ENCODE data around the gene GNMT.

GNMT gene

DNA sequence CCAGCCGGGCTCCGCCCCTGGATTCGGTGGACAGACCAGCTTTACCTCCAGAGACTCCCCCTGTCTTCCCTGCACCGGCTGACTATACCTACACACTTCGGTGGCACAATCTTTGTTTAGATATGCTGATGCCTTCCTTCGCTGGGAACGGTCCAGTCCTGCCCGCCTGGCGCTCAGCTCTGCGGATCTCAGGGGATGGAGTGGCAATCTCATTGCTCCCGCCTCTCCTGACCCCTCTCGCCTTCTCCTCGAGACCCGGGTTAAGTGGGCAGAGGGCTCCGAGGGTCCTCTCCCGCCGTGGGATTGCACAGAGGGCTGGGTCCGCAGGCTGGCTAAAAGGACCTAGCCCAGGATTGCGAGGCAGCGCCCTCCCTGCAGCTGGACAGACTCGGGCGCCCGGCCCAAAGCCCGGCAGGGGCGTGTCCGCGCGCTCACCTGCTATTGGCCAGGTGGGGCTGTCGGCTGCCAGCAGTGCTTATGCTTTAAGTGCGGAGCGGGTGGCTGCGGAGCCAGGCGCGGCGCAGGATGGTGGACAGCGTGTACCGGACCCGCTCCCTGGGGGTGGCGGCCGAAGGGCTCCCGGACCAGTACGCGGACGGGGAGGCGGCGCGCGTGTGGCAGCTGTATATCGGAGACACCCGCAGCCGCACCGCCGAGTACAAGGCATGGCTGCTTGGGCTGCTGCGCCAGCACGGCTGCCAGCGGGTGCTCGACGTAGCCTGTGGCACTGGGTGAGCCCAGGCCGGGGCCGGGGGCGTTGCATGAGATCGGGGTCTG is at the start of gene GNMT:
Gene GNMT (plus strand): TSS at position 512 of the 777 bp plus-strand sequence. CDS start 14 bp downstream, at position 526.
- intact Hi-C loops (cut with DNase I): no loop called here
- peak in 8 of 42 donors; percentile 11 to 39 (median 19) for DNase-seq

DNA sequence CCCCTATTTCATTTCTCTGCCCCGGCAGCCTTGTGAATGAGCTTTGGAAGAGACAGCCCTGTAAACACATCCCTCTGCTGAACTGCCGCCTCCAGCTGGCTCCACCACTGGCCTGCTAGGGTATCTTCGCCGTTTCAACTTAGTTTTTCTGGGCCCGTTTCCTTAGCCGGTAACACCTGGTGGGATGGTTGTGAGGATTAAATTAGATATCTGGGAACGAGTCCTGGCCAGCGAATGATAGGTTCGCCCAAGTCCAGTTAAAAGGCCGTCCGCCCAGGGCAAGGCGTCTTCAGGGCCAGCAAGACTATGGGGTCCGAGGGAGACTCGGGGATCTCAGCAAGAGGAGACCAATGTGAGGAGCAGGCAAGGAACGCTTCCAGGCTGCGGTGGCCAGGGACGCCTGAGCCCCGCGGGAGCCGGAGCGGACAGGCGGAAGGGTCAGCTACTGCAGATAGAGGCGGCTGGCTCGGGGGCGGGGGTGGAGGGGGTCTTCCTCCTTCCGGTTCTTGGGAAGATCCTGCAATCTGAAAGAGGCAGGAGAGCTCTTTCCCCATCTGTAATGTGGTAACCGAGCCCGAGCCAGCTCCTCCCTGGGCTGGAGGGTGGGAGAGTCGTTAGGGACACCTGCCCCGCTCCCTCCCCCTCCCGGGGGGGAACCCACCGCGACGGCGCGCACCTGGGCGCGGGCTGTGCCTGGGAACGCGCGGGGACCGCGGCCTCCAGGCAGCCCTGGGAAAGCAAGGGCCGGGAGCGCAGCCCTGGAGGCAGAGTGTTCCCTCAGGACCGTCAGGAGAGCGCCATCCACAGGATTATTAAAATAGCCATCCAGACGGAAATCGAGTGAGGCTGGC is 49.2 kb upstream of the GNMT start:
- DNase-seq: peak in 1 of 42 donors; percentile 12
- intact Hi-C loops (cut with DNase I): no loop called here

GRCh38 chr6:42914546-42914945 is 46.0 kb upstream of the GNMT start:
- intact Hi-C loops (cut with DNase I): no loop called here
- DNase-seq: no peak

DNA sequence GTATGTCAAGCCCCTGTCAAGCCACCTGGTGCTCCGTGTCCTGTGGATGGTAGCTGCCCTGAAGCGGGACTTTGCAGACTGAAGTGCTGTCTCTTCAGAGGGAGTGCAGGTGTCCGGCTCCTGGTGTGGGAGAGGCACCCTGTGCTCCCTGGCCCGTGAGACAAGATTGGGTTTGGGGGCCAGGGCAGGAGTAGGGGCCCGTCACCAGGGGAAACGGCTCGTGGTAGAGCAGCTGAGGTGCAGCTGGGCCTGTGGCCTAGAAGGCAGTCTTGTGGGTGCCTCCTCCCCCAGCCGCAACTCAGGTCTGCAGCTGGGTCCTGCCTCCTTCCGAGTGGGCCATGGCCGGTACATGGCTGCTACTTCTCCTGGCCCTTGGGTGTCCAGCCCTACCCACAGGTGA is 44.8 kb upstream of the GNMT start, which contains the start of gene PTCRA:
Gene PTCRA (plus strand): TSS at position 322 of the 400 bp plus-strand sequence. CDS start 17 bp downstream, at position 339.
- intact Hi-C loops (cut with DNase I): no loop called here
- DNase-seq: no peak

DNA sequence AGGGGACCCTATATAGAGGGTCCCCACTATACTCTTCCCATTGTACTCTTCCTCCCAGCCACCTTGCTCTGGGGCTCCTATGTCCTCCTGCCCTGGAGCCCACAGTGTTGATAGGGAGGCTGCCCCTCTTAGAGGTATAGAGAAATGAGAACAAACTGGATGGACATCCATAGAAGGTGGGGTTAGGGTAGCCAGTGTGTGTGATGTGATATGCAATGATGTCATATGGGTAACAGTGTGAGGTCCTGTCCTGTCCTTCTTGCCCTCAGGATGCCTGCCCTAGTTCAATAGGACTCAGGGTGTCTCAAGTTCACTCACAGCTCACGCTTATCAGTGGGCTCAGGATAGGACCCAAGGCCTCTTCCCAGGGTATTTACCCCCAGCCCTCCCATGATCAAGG is 44.3 kb upstream of the GNMT start:
- intact Hi-C loops (cut with DNase I): no loop called here
- no peak for DNase-seq

DNA sequence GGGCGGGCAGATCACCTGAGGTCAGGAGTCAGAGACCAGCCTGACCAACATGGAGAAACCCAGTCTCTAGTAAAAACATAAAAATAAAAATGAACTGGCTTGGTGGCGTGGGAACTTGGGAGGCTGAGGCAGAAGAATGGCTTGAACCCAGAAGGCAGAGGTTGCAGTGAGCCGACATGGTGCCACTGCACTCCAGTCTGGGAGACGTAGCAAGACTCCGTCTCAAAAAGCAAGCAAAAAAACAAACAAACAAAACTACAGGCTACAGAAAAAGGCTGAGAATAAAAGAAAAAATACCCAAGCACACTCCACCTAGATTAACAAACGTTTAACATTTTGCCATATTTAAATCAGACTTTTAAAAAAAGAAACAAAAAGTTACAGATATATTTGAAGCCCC is 38.8 kb upstream of the GNMT start:
- intact Hi-C loops (cut with DNase I): no loop called here
- no peak for DNase-seq

GRCh38 chr6:42923666-42924065 is 36.9 kb upstream of the GNMT start:
- DNase-seq: no peak
- intact Hi-C loops (cut with DNase I): no loop called here

- intact Hi-C loops (cut with DNase I): no loop called here
- DNase-seq: no peak
Observed at GRCh38 chr6:42925248-42925857, 35.2 kb upstream of the GNMT start.

- peak; percentile 86 to 97 (median 93) for DNase-seq
- intact Hi-C loops (cut with DNase I): no loop called here
Observed at GRCh38 chr6:42928986-42929820, 31.4 kb upstream of the GNMT start, which contains the start of gene CNPY3. CNPY3 (plus strand) TSS chr6:42929480; CDS start chr6:42929571, 91 bp downstream.

DNA sequence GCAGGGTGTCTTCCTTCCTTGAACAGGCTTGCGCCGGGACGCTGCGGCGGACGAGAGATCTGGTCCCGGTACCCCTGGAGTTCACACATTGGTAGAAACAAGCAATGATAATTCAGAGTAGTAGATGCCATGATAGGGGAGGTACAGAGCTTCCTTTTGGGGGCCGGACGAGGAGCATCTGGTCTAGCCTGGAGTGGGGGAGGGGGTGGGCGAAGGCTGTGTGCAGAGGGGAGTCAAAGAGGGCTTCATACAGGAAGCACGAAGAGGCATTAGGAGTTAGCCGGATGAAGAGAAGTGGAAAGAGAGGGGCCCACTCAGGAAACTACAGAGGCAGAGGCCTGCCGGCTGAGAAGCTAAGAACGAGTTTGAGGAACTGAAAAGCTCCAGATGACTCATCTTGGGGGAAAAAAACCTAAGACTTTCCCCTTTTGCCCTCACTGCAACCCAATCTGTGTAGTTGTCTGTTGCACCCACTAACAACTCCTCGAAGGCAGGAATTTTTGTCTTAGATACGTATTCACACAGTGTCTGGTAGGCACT is 30.7 kb upstream of the GNMT start:
- intact Hi-C loops (cut with DNase I): no loop called here
- DNase-seq: peak in 33 of 42 donors; percentile 6 to 72 (median 35)

- DNase-seq: no peak
- intact Hi-C loops (cut with DNase I): no loop called here
Observed at GRCh38 chr6:42932412-42932811, 28.1 kb upstream of the GNMT start.

DNA sequence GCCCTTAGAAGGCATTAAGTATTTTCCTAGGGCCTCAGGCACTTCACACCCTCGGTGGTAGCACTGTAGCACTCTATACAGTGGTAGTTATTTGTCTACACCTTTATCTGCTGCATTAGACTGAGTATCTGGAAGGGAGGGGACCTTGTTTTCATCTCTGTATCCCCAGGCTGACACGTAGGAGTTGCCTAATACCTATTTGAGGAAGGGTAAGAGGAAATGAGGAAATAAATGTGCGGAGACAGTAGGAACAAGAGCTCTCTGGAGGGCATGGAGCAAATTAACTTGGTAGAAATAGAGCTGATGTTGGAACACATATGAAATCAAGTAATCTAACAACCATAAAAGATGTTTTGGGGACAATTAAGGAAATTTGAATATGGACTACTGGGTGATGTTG is 27.3 kb upstream of the GNMT start:
- intact Hi-C loops (cut with DNase I): no loop called here
- no peak for DNase-seq

DNA sequence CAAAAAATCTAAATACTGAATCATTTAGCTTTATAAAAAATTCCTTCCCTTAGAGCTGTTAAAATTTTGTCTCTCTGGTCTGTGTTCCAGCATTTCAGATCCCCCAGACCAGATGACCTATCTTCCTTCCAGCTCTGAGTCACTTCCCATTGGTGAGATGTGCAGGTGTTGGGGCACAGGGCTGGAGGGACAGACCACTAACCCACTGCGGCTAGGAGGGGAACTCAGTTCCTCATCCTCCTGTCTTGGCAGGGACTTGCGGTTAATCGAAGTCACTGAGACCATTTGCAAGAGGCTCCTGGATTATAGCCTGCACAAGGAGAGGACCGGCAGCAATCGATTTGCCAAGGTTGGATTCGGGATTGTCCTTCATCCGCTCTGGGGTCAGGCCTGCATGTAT is 25.2 kb upstream of the GNMT start:
- intact Hi-C loops (cut with DNase I): no loop called here

DNA sequence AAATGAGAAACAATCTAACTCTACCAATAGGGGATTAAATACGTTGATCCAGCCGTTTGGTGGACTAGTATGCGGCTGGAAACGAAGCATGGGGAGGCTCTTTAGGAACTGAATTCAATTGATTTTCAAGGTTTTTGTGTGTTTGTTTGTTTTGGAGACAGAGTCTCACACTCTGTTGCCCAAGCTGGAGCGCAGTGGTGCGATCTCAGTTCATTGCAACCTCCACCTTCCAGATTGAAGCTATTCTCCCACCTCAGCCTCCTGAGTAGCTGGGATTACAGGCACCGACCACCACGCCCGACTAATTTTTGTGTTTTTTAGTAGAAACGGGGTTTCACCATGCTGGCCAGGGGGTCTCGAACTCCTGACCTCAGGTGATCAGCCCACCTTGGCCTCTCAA is 24.2 kb upstream of the GNMT start:
- intact Hi-C loops (cut with DNase I): no loop called here
- DNase-seq: no peak

More for the DNA sequence above, 25.2 kb upstream of the GNMT start:
- DNase-seq: no peak

DNA sequence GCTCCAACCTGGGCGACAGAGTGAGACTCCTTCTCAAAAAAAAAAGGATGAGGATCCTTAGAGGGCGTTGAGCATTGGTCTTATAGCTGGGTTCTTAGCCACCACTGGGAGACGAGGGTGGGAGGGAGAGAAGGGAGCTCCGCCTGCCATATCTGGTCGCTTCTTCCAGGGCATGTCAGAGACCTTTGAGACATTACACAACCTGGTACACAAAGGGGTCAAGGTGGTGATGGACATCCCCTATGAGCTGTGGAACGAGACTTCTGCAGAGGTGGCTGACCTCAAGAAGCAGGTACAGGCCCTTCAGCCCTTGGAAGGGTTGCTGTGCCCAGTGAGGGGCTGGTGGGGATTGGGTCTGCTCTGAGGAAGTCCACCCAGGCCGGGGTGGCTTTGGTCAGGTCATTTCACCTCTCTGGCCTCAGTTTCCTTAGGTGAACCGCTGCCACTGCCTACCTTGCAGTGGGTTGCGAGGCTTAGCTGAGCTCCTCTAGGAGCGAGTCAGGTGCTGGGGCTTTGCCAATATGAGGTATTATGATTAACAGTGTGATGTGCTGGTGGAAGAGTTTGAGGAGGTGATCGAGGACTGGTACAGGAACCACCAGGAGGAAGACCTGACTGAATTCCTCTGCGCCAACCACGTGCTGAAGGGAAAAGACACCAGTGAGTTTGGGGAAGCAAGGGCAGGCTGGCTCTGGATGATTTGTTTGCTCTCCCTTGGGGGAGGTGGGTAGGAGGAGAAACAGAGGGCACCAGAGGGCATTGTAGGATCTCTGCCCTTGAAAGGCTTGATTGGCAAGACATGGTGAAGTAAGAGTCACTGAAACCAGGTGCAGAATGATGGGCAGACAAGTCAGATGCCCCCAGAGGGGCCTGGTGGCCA is 22.8 kb upstream of the GNMT start:
- intact Hi-C loops (cut with DNase I): no loop called here
- no peak for DNase-seq

DNA sequence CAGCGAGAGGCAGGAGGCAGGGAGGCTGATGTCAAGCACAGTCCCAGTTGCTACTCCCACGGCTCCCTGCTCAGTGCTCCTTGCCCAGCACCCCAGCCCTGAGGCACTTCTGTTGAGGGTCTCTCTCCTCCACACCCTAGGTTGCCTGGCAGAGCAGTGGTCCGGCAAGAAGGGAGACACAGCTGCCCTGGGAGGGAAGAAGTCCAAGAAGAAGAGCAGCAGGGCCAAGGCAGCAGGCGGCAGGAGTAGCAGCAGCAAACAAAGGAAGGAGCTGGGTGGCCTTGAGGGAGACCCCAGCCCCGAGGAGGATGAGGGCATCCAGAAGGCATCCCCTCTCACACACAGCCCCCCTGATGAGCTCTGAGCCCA is 22.1 kb upstream of the GNMT start:
- intact Hi-C loops (cut with DNase I): no loop called here
- no peak for DNase-seq

- no peak for DNase-seq
- intact Hi-C loops (cut with DNase I): no loop called here
Observed at GRCh38 chr6:42938987-42939809, 21.4 kb upstream of the GNMT start.
